ENCODE results near the gene CNFN. TPM values are rescaled to one million over a fixed set of nuclear protein-coding genes. Genes with fewer than 3 reads are reported as not detected.

The CNFN gene
- total and polyA plus RNA-seq, 10 of the 15 experiments (the other 5 are each of a cell fraction or from before 2014, with no cell fraction given), result 0.60 TPM; not detected in 9

- TF ChIP-seq REST (IDR thresholded peaks at IDR 0.05; ENCODE audit: low read depth, low read length) (no peak), RELB (IDR thresholded peaks at IDR 0.05; ENCODE audit: low read depth) (no peak), POLR2AphosphoS5 (IDR thresholded peaks at IDR 0.05; ENCODE audit: low read length) (no peak)
Observed at GRCh38 chr19:42363614-42364346, 26.3 kb downstream of the CNFN start (continued).

GRCh38 chr19:42362891-42363440 is 27.1 kb downstream of the CNFN start:
- no peak overlapping the region; the same call in 1 of the 2 replicates for H2AFZ ChIP-seq (ENCODE audit: control insufficient read depth, low read depth, low read length)
- no TSS peak for BruUV-seq (replicated peaks)
- no peak for TF ChIP-seq SREBF1 (IDR thresholded peaks at IDR 0.05; ENCODE audit: low read length)
- no peak for TF ChIP-seq NFIC (IDR thresholded peaks at IDR 0.05; ENCODE audit: low read depth, low read length)
- TF ChIP-seq SMAD1 (IDR thresholded peaks at IDR 0.05; ENCODE audit: low read depth, partially characterized antibody), result no peak
- TF ChIP-seq ZNF592 (IDR thresholded peaks at IDR 0.05), result no peak
- no peak for TF ChIP-seq RBBP5 (conservative IDR thresholded peaks at IDR 0.05)
- TF ChIP-seq STAT3 (IDR thresholded peaks at IDR 0.05; ENCODE audit: low read depth, low read length), result no peak
- TF ChIP-seq CBFB (IDR thresholded peaks at IDR 0.05; ENCODE audit: low read depth), result no peak
- no peak for TF ChIP-seq EP300 (IDR thresholded peaks at IDR 0.05; ENCODE audit: borderline replicate concordance in 1 of 2, control insufficient read depth in 1 of 2, low read depth in 2 of 2, low read length in 2 of 2)
- TF ChIP-seq SUPT20H (IDR thresholded peaks at IDR 0.05; ENCODE audit: borderline replicate concordance, control insufficient read depth, low read depth, low read length), result no peak

More at GRCh38 chr19:42362891-42363440, 27.1 kb downstream of the CNFN start:
- in situ Hi-C loops (cut with MboI), result no loop called here
- ChIA-PET POLR2A (no interaction called here), SMC1A (ENCODE audit: uncharacterized antibody, unreplicated experiment) (no interaction called here), RAD21 (ENCODE audit: unreplicated experiment) (no interaction called here), CTCF (no interaction called here)
- Histone ChIP-seq H3K79me2 (ENCODE audit: control insufficient read depth, insufficient read depth, low read length) (no peaks in the 10 kb centered on the region), H4K20me1 (ENCODE audit: control insufficient read depth, insufficient read depth) (no peaks in the 10 kb centered on the region), H3K27ac (ENCODE audit: control insufficient read depth, insufficient read depth) (no peak overlapping the region), H3K9ac (ENCODE audit: control insufficient read depth, insufficient read depth, low read length) (no peak overlapping the region), H3K9me3 (replicated peaks; ENCODE audit: control insufficient read depth, insufficient read depth, low read length) (peaks cover 6% of the 10 kb centered on the region; the same call in 1 of the 3 replicates), H3K36me3 (ENCODE audit: control insufficient read depth in 2 of 2, insufficient read depth in 2 of 2, low read length in 1 of 2) (no peaks in the 10 kb centered on the region; a peak in 1 of 4 replicates), H3K27me3 (replicated peaks in 1 of 2; ENCODE audit: control insufficient read depth in 2 of 2, insufficient read depth in 2 of 2, low read length in 1 of 2) (no peaks in the 10 kb centered on the region), H3K4me2 (ENCODE audit: control insufficient read depth, insufficient read depth) (no peak overlapping the region), H3K4me1 (ENCODE audit: control insufficient read depth, insufficient read depth, low read length) (peaks cover 4% of the 10 kb centered on the region), H3K4me3 (no peak overlapping the region)
- 91% methylated on average over 13 of the region's 13 CpGs for WGBS (ENCODE audit: insufficient coverage, insufficient replicate concordance, low lambda C conversion rate, missing lambda C conversion rate)
- intact Hi-C loops (cut with micrococcal nuclease; ENCODE audit: unreplicated experiment), result no loop called here
- no peak for FAIRE-seq
- DNase-seq (ENCODE audit: low read depth, low spot score), result no peak
- ATAC-seq, result no peak

Measured in GM12878 (cell line).